GM21390 (cell line): Measurements from ENCODE around the gene TCF12.
"Not testable (repeated sequence)": the region's sequence is repeated elsewhere in the genome, so short reads cannot be mapped to it uniquely, and the experiment has no call there.

Source experiments
- ATAC-seq: cut with Tn5 transposase; IDR thresholded peaks from one replicate; pipeline ENCODE4 v1.9.1; 2021; ENCODE audit not compliant: unreplicated experiment

Gene TCF12

DNA sequence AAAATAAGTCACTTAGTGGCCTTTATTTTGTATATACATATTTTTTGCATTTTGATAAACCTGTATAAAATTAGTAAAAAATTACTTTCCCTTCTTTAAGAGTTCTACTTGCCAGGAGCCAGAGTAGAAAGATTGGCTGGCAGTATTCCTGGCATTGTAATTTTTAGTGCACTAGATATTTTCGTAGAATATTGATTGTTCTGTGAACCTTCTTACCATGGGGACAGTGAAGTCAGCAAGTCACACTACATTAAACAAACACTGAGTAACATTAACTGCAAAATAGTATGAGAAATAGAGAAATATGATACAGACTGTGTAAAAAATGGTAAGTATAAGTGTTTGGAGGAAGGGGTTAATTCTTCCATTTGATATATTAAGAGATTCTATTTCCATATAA is 26.0 kb downstream of the TCF12 start:
- ATAC-seq: no peak

DNA sequence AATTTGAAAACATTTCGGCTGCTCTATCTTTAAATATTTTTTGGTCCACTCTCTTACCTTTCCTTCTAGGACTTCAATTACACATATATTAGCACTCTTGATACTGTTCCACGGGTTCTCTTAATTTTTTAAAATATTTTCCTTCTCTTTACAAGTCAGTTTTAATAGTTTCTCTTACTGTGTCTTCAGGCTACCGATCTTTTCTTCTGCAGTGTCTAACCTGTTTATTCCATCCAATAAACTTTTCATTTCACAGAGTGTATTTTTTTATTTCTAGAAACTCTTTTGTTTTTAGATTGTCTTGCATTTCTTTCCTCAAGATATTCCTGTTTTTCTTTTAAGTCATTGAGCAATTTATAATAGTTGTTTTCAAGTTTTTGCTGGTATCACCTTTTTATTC is 27.7 kb downstream of the TCF12 start:
- ATAC-seq: no peak

DNA sequence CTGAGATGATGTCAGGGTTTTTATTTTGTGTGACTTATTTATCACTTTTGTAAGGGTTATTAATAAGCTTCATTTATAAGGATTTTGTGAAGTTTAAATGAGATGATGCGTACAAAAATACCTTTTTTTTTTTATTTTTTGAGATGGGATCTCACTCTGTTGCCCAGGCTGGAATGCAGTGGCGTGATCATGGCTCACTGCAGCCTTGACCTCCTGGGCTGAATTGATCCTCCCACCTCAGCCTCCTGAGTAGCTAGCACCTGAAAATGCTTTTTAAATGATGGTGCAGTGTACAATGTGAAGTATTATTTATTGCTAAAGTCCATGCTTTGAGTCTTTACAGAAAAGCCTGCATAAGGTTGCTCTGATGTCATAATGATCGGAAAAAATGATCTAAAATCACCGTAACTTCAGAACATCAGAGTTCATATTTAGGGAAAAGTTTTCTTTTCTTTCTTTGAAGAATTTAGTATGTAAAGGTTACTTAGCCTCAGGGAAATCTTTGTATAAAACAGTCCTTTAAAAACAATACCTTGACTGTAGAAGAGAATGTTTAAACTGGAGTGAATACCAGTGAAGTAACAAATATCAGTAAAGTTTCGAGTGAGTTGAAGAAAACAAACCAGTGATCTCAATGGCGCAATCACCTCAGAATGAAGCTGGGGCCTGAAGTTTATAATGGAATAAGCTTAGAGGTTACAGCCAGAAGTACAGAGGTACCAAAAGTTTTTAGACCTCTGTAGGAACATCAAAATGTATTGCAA is 29.7 kb downstream of the TCF12 start:
- no peak for ATAC-seq

DNA sequence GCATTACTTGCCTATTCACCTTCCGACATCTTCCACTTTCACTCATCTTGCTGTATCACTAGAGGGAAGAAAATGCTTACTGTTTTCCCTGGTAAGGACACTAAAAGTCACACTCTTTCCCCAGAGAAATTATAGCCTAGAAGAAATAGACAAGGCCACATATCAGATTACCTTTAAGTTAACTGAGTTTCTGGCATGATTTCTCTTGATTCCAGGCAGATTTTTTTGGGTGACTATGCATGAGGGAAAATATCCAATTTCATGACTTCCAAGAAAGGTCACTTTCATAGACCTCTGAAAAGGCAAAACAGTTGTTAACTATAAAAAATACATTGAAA is 30.3 kb downstream of the TCF12 start:
- ATAC-seq: no peak

DNA sequence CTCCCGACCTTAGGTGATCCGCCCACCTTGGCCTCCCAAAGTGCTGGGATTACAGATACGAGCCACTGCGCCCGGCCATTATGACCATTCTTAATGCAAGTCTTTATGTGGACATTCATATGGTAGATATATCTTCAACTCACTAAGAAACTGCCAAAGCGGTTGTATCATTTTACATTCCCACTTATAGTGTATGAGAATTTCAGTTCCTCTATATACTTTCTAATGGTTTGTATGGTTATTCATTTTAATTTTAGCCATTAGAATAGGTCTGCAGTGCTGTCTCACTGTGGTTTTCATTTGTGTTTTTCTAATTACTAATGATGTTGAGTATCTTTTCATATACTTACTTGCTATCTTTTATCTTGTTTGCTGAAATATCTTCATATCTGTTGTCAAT is 32.5 kb downstream of the TCF12 start:
- peak; percentile 94 for ATAC-seq

DNA sequence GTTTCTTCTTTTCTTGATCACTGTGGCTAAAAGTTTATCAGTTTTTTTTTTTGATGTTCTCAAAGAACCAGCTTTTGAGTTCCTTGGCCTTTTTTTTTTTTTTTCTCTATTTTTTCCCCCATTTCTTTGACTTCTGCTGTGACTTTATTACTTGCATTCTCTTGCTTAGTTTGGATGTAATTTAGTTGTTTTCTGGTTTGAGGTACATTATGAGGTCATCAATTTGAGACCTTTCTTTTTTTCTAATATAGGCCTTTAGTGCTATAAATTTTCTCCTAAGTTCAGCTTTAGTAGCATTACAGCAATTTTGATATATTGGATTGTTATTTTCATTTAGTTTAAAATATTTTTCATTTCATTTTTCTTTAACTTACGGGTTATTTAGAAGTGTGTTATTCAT is 35.3 kb downstream of the TCF12 start:
- no peak for ATAC-seq

DNA sequence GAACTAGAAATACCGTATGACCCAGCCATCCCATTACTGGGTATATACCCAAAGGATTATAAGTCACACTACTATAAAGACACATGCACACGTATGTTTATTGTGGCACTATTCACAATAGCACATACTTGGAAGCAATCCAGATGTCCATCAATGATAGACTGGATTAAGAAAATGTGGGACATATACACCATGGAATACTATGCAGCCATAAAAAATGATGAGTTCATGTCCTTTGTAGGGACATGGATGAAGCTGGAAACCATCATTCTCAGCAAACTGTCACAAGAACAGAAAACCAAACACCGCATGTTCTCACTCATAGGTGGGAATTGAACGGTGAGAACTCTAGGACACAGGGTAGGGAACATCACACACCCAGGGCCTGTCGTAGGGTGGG is 36.6 kb downstream of the TCF12 start:
- not testable (repeated sequence) for ATAC-seq

DNA sequence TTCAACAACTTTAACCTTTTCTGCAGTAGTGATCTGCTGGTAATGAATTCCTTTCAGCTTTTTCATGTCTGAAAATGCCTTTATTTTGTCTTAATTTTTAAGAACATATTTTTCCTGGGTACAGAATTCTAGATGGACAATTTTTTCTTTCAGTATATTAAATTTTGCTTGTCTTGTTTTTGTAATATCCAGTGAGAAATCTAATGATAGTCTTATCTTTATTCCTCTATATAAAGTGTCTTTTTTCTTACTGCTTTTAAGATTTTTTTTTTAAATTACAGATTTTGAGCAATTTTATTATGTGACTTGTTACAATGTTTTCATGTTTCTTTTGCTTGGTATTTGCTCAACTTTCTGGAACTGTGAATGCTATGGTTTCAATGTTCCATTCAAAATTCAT is 38.1 kb downstream of the TCF12 start:
- ATAC-seq: no peak

DNA sequence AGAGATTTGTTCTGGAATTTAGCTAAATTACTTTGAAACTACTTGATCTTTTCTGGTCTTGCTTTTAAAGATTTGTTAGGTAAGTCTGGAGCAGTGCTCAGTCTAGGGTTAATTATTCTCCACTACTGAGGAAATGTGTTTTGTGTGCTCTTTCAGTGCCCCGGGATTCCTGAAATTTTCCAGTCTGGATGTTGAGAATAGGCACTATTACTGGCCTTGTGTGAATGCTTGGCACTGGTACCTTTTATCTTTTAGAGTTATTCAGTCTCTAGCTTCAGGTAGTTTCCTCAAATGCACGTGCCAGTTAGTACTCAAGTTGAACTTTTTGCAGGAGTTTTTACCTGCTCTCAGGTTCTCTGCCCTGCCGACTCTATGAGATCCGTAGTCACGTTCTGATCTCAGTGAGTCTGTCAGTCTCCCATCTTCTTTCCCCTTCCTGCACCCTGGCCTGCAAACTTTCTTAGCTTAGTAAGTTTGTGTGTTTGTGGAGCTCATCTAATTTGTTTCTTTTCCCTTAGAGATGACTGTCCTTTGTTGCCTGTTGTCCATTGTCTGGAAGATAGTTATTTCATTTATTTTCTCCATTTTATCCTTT is 39.5 kb downstream of the TCF12 start:
- ATAC-seq: no peak

DNA sequence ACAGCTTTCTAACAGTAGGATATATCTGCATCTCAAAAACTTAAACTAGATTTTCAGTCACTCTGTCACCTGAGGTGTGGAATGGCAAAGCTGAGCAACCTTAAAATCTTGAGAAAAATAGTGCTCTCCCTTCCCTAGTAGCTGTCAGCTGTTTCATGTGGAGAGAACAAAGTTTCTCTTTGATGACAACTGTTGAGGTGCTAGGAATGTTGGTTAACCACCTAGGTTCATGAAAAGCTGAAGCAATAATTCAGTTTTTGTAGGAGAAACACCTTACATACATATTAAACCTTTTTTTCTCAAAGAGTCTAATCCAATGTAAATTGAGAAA is 40.8 kb downstream of the TCF12 start:
- no peak for ATAC-seq

DNA sequence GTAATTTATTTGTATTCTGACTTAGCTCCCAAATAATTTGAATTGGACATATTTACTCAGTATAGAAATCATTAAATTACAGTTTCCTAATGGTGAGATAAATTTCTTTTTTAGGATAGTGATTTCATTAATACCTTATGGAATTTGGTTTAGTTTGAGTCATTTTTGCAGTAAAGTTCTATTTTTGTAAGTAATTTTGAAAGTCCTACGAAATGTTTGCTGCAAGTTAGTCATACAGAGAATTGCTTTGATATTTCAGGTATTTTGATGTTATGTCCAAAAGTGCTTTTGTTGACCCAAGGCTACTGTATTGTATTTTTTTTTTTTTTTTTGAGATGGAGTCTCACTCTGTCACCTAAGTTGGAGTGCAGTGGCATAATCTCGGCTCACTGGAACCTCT is 41.7 kb downstream of the TCF12 start:
- no peak for ATAC-seq

DNA sequence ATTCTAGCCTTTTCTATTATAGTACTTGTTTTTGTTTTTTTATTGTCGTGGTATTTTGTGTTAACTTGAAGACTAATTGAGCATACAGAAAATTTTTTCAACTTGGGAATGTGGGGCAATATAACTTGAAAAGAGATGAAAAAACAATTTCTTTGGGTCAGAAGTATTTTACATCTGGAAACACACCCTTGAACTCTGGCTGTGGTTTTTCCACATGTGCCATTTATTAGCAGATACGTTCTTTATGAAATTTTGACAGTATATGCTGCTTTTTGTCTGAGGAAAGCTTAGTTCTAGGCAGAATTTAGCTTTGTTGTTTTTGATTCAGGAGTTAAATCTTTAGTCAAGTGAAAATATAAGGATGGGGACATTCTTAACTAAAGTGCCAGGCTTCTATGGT is 44.7 kb downstream of the TCF12 start:
- no peak for ATAC-seq

DNA sequence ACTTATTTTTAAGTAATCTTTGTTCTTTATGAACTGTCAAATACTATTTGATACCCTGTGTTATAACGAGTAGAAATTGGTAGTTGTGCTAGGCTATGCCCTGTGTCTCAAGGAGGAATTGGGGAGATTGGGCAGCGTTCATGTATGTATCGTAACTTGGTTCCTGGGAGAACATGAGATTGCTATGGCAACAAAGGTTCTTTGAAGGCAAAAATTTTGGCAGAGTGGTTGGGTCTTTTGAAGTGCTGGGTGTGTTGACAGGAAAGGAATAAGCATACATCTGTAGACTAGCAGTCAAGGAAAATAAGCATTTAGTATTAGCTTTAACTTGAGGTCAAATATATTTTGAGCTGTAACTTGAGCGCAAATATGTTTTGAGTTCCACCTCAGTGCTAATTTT is 45.3 kb downstream of the TCF12 start:
- no peak for ATAC-seq

DNA sequence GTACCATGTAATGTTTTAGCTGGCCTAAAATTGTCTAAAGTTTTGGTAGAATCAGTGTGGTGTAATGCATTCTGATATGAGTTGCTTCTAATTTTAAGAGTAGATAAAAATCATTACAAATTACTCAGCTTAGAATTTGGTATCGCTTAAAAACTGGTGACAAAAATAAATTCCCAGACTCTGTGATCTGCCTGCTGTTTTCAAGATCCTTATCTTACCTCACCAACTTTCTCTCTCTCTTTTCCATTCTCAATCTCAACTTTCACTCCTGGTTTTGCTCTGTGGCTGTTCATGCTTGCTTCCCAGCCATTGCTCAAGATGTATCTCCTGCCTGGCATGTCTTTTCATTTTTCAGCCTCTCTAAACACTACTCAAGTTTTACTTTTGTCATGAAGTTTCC is 45.7 kb downstream of the TCF12 start:
- ATAC-seq: no peak

DNA sequence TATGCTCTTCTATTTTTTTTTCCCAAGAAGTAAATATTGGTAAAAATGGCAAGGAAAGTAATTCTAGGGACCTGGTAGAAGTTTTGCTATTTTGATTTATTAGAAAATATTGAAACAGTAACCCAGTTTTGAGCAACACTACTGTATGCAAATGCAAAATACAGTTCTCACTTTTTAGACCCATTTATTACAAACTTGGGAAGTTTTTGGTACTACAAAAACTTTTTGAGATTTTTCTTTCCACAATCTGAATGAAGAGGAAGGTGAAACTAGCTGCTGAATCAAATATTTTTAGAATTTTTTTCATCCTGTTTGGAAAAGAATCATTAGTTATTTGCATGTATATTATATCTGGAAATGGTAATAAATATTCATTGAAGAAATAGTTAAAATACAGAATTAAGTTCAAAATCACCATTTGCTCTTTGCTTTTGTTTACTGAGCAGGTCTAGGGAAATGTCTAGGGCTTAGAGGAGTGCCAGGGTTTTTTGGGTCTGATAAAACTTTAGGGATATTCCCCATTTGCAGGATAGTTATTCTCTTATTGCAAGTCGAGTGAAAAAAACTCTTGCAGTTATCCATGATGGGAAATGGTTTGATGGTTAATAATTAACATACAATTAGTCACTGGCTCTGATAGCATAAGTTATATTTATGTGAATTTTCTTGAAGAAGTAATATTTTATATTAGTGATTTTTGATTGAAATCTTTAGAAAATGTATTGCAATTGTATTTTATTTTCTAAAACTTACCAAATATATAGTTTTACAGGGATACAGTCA is 47.0 kb downstream of the TCF12 start:
- ATAC-seq: no peak

DNA sequence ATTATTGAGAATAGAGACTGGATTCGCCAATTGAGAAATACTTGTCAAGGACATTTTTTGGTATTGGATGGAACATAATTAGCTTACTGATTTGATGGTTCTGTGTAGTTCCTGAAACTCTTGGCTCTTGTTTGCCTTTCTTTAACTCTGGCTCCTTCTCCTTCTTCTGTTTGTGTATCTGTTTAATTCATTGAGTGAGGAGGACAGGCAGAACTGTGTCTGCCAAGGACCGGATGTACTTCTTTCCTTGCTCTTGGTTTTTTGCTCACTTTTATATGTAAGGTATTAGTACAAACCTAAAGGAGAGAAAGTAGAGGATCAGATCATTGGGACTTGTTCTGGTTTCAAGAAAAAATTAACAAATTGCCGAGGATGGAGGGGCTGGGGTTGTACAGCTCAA is 48.9 kb downstream of the TCF12 start:
- no peak for ATAC-seq

DNA sequence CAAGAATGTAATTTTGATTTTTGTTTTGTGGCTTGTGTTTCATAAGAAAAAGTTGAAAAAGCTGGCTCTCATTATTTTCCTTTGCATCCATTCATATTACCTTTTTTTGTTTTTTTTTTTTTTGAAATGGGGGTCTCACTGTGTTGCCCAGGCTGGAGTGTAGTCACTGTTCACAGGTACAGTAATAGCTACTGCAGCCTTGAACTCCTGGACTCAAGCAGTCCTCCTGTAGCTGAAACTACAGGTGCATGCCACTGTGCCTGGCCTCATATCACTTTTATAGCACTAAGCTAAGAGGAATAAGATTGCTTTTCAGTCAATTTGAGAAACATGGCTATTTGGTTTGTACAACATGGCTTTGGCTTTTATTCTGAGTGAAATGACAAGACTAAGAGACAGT is 49.8 kb downstream of the TCF12 start:
- no peak for ATAC-seq

DNA sequence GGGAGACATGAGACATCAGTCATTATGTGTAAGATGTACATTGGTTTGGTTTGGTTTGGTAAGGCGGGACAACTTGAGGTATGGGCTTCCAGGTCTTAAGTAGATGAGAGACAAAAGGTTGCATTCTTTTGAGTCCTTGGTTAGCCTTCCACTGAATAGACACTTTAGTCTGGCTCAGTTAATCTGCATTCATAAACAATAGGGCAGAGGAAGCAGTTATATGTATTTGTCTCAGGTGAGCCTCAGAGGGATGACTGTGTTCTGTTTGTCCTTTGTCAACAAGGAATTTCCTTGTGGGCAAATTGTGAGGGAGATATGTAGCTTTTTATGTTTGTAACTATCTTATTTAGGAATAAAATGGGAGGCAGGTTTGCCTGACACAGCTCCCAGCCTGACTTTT is 50.4 kb downstream of the TCF12 start:
- no peak for ATAC-seq

DNA sequence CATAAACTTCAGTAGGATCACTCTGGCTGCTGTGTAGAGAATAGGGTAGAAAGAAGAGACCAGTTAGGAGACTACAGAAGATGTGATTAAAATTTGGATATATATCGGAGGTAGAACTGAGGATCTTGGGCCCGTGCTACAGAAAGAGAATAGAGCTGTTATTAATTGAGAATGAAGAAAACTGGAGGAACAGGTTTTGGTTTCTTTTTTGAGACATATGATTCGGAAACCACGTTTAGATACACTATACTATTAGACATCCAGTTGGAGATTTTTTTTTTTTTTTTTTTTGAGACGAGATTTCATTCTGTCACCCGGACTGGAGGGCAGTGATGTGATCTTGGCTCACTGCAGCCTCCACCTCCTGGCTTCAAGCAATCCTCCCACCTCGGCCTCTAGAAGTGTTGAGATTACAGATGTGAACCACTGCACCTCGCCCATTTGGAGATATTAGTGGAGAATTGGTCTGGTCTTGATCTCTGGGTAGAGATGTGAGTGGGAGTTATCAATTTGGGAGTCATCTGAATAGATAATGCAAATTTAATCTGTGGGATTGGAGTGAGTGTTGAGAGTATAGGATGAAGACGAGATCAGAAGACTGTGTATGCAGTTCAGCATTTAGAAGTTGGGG is 50.9 kb downstream of the TCF12 start:
- no peak for ATAC-seq

DNA sequence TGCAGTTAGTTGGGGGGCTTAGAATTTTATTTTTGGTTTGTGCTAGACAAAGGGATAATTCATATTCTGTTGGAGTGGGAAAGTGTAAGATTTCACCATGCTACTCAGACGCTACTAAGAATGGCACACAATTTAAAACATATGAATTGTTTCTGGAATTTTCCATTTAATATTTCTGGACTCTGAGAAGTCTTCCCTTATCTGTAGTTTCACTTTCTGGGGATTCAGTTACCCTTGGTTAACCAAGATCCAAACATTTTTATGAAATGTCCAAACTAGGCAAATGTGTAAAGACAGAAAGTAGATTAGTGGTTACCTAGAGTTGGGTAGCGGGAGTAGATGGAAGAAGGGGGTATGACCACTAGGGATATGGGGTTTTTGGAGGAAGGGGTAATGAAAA is 53.1 kb downstream of the TCF12 start:
- no peak for ATAC-seq

DNA sequence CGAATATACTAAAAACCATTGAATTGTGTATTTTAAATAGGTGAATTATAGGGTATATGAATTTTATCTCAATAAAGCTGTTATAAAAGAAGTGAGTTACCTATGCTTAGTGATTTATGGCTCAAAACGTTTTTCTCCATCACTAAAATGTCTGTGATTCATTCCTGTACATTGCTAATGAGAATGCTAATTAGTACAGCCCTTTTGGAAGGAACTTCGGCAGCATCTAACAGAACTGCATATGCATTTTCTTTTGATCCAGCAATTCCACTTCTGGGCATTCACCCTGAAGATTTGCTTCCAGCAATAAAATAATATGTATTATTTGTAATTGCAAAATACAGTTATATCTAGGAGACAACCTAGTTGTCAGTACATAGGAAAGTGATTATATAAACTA is 53.6 kb downstream of the TCF12 start:
- no peak for ATAC-seq

DNA sequence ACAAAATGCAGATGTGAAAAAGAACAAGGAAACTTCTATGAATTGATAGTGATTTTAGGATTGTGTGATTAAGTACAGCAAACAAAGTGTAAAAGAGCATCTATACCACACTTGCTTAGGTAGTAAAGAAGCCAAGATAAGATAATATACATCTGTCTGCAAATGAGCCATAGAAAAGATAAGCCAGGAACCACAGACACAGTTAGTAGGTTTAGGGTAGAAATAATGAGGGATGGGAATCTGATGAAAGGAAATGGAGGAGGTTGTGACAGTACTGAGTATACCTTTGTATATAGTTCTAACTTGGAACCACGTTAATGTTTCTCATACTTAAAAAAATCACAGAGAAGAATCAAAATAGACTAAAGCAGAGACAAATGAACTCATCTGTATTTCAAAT is 54.0 kb downstream of the TCF12 start:
- no peak for ATAC-seq
